ENCODE measurements around the gene CCNB1.
"Not testable (repeated sequence)": the region's sequence is repeated elsewhere in the genome, so short reads cannot be mapped to it uniquely, and the experiment has no call there.

DNA sequence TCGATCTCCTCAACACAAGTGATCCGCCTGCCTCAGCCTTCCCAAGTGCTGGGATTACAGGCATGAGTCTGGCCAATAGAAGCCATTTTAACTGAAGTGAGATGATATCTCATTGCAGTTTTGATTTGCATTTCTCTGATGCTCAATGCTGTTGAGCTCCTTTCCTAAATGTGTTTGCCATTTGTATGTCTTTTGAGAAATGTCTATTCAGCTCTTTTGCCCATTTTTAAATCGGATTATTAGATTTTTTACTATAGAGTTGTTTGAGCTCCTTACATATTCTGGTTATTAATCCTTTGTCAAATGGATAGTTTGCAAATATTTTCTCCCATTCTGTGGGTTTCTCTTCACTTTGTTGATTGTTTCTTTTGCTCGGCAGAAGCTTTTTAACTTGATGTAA, 26.7 kb upstream of the CCNB1 start:
- TF ChIP-seq, protein P1, sequence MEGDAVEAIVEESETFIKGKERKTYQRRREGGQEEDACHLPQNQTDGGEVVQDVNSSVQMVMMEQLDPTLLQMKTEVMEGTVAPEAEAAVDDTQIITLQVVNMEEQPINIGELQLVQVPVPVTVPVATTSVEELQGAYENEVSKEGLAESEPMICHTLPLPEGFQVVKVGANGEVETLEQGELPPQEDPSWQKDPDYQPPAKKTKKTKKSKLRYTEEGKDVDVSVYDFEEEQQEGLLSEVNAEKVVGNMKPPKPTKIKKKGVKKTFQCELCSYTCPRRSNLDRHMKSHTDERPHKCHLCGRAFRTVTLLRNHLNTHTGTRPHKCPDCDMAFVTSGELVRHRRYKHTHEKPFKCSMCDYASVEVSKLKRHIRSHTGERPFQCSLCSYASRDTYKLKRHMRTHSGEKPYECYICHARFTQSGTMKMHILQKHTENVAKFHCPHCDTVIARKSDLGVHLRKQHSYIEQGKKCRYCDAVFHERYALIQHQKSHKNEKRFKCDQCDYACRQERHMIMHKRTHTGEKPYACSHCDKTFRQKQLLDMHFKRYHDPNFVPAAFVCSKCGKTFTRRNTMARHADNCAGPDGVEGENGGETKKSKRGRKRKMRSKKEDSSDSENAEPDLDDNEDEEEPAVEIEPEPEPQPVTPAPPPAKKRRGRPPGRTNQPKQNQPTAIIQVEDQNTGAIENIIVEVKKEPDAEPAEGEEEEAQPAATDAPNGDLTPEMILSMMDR (IDR thresholded peaks at IDR 0.05), result not testable (repeated sequence)
- not testable (repeated sequence) for TF ChIP-seq POLR2A (IDR thresholded peaks at IDR 0.05)
